GM12878 (cell line): ENCODE results near the gene MYO3B. TPM values are rescaled to one million over a fixed set of nuclear protein-coding genes. Genes with fewer than 3 reads are reported as not detected.

Experiments used
- ATAC-seq: fragments of 200-7000 bp; cut with Tn5 transposase; 3 replicates; pipeline ENCODE4 v1.9.1; 2020; ENCODE audit warnings: mild to moderate bottlenecking, moderate library complexity
- BruUV-seq: library from RNA; stranded (reverse); fragments of 400-500 nt; replicated peaks from 2 replicates; lab custom pipeline; 2021; lab: Mats Ljungman, UMichigan
- CTCF ChIA-PET: fragments of 300-600 bp; sonication (Branson Sonifier 250); formaldehyde crosslinking; extraction: SDS; loops from one replicate; lab custom pipeline; 2021; ENCODE audit warnings: inconsistent platforms; lab: Yijun Ruan, JAX
- POLR2A ChIA-PET: fragments of 350-600 bp; formaldehyde crosslinking; extraction: SDS; loops from one replicate; lab custom pipeline; 2021; ENCODE audit warnings: inconsistent platforms; lab: Charles Lee
- RAD21 ChIA-PET: fragments of 300-600 bp; sonication (Branson Sonifier 250); formaldehyde crosslinking; loops from one replicate; lab custom pipeline; 2023; ENCODE audit warnings: antibody characterized with exemption; ENCODE audit not compliant: unreplicated experiment; lab: Charles Lee
- SMC1A ChIA-PET: fragments of 300-600 bp; sonication (Branson Sonifier 250); formaldehyde crosslinking; loops from one replicate; lab custom pipeline; 2023; ENCODE audit not compliant: unreplicated experiment, uncharacterized antibody; lab: Charles Lee
- DNase-seq: peaks from one replicate; pipeline ENCODE4 v3.0.0-alpha.2; 2011; ENCODE audit warnings: low read depth, low spot score
- FAIRE-seq: peaks from 3 replicates; lab custom pipeline; 2011; peaks lifted over from hg19 to GRCh38; lab: Jason Lieb, UNC
- H2AFZ ChIP-seq: 2 replicates; pipeline ENCODE4 v1.6.0; 2011; ENCODE audit warnings: low read depth, low read length, control low read depth; ENCODE audit not compliant: control insufficient read depth
- H3K27ac ChIP-seq: 2 replicates; pipeline ENCODE4 v1.5.1; 2011; ENCODE audit warnings: control low read depth; ENCODE audit not compliant: control insufficient read depth, insufficient read depth
- H3K27me3 ChIP-seq, 2 experiments: replicated peaks in 1 of 2; 2 replicates each; pipeline versions ENCODE4 v1.6.0 to v1.6.1; 2011; ENCODE audit warnings: low read length in 1 of 2; ENCODE audit not compliant: control insufficient read depth in 2 of 2, insufficient read depth in 2 of 2
- H3K36me3 ChIP-seq, 2 experiments: 2 replicates each; pipeline ENCODE4 v1.5.1; 2011; ENCODE audit warnings: low read length in 1 of 2; ENCODE audit not compliant: control insufficient read depth in 2 of 2, insufficient read depth in 2 of 2
- H3K4me1 ChIP-seq: 2 replicates; pipeline ENCODE4 v1.6.1; 2011; ENCODE audit warnings: mild to moderate bottlenecking, low read length, moderate library complexity, mixed read lengths; ENCODE audit not compliant: control insufficient read depth, insufficient read depth
- H3K4me2 ChIP-seq: 2 replicates; pipeline ENCODE4 v1.6.0; 2011; ENCODE audit warnings: control low read depth; ENCODE audit not compliant: control insufficient read depth, insufficient read depth
- H3K4me3 ChIP-seq: fragments of 200-600 bp; sonication (generic); 2 replicates; pipeline ENCODE4 v1.5.1; 2016
- H3K79me2 ChIP-seq: 2 replicates; pipeline ENCODE4 v1.6.0; 2011; ENCODE audit warnings: low read length; ENCODE audit not compliant: control insufficient read depth, insufficient read depth
- H3K9ac ChIP-seq: 2 replicates; pipeline ENCODE4 v1.8.0; 2011; ENCODE audit warnings: low read length, control low read depth, mixed read lengths; ENCODE audit not compliant: control insufficient read depth, insufficient read depth
- H3K9me3 ChIP-seq: replicated peaks from 3 replicates; pipeline ENCODE4 v1.5.1; 2011; ENCODE audit warnings: mild to moderate bottlenecking, low read length; ENCODE audit not compliant: control insufficient read depth, insufficient read depth
- H4K20me1 ChIP-seq: 2 replicates; pipeline ENCODE4 v1.6.0; 2011; ENCODE audit not compliant: control insufficient read depth, insufficient read depth
- E2F8 ChIP-seq: fragments of 450-650 bp; IDR thresholded peaks from 2 replicates; pipeline ENCODE4 v1.6.1; 2018; ENCODE audit warnings: mild to moderate bottlenecking, low read depth, moderate library complexity; ENCODE audit not compliant: partially characterized antibody
- LARP7 ChIP-seq: fragments of 450-650 bp; IDR thresholded peaks from 2 replicates; pipeline ENCODE4 v1.6.1; 2017; ENCODE audit warnings: mild to moderate bottlenecking
- ZNF207 ChIP-seq: fragments of 450-650 bp; IDR thresholded peaks from 2 replicates; pipeline ENCODE4 v1.6.1; 2014; ENCODE audit warnings: antibody characterized with exemption, mild to moderate bottlenecking, borderline replicate concordance
- WGBS: methylation state at CpG from one replicate; pipeline ENCODE4 v1.1.6; 2016; ENCODE audit warnings: low lambda C conversion rate; ENCODE audit not compliant: insufficient replicate concordance, insufficient coverage; ENCODE audit errors: missing lambda C conversion rate; 5-methylcytosine and 5-hydroxymethylcytosine counted together
- in situ Hi-C: fragments of 300-500 bp; cut with MboI; formaldehyde crosslinking; loops from 9 replicates; pipeline ENCODE4 v1.14.3; 2018; ENCODE audit warnings: mixed read lengths
- intact Hi-C: fragments of 100-400 bp; cut with micrococcal nuclease; formaldehyde crosslinking; loops from one replicate; pipeline ENCODE4 v1.14.2; 2022; ENCODE audit not compliant: unreplicated experiment
- polyA plus RNA-seq, 11 experiments: library from polyadenylated mRNA; depleted of rRNA in 4 of 11; unstranded in 6 of 11; stranded (reverse) in 5 of 11; fragments of >200 nt; fragmentation: Nextera tagmentation in 4 of 11; fragmentation: Illumina TruSeq in 1 of 11; extraction: Ambion mirVana in 4 of 11; extraction: Trizol in 1 of 11; gene quantifications; 1 replicate in 1 of 11; 2 replicates in 10 of 11; pipeline versions ENCODE4 v1.2.1 to v1.2.3, GENCODE V29; 2011 to 2016; ENCODE audit warnings: inconsistent platforms in 2 of 11, missing spikeins in 2 of 11, low read depth in 1 of 11
- total RNA-seq, 4 experiments: library from RNA; depleted of rRNA in 3 of 4; stranded (reverse); fragments of >200 nt in 3 of 4; fragmentation: Illumina TruSeq in 1 of 4; extraction: Trizol in 1 of 4; gene quantifications; 2 replicates each; pipeline versions ENCODE4 v1.2.1 to v1.2.3, GENCODE V29; 2013 to 2021

MYO3B gene
- total and polyA plus RNA-seq, 10 of the 15 experiments (the other 5 are each of a cell fraction or from before 2014, with no cell fraction given), result 1.1 to 7.1 (median 2.1) TPM

GRCh38 chr2:170307555-170308351 is 129.8 kb downstream of the MYO3B start:
- no peaks in the 10 kb centered on the region for H4K20me1 ChIP-seq
- H3K4me3 ChIP-seq, result no peak overlapping the region
- no peak overlapping the region for H3K9ac ChIP-seq
- no peak for FAIRE-seq
- no peaks in the 10 kb centered on the region for H3K4me1 ChIP-seq
- WGBS, result 40% methylated on average over 4 of the region's 4 CpGs
- H3K27ac ChIP-seq, result no peak overlapping the region
- ChIA-PET SMC1A (no interaction called here), CTCF (interaction anchor here (0.7 to 1.1 kb wide), 2 partner anchors 10 to 474 kb away, joined by 3 to 5 read pairs; no protein-coding TSS in a partner anchor), RAD21 (interaction anchor here (1.1 kb wide), 1 partner anchor 30 kb away, joined by 3 read pairs; no protein-coding TSS in a partner anchor), POLR2A (interaction anchor here (1.0 kb wide), 1 partner anchor 146 kb away, joined by 3 read pairs; no protein-coding TSS in a partner anchor)
- no TSS peak for BruUV-seq
- no peak overlapping the region for H3K4me2 ChIP-seq
- no peaks in the 10 kb centered on the region for H3K79me2 ChIP-seq
- H3K27me3 ChIP-seq, result no peaks in the 10 kb centered on the region
- intact Hi-C loops, result no loop called here
- ATAC-seq, result no peak
- H3K9me3 ChIP-seq, result no peaks in the 10 kb centered on the region
- no peak overlapping the region for H2AFZ ChIP-seq
- in situ Hi-C loops, result no loop called here
- TF ChIP-seq LARP7 (no peak), ZNF207 (no peak), E2F8 (no peak)
- DNase-seq, result no peak
- no peaks in the 10 kb centered on the region for H3K36me3 ChIP-seq
